ENCODE measurements around the gene RAD9B. TPM values are rescaled to one million over a fixed set of nuclear protein-coding genes. Genes with fewer than 3 reads are reported as not detected.

Gene RAD9B
- total and polyA plus RNA-seq, 10 of the 15 experiments (the other 5 are each of a cell fraction or from before 2014, with no cell fraction given): 0.54 to 2.0 (median 1.3) TPM

DNA sequence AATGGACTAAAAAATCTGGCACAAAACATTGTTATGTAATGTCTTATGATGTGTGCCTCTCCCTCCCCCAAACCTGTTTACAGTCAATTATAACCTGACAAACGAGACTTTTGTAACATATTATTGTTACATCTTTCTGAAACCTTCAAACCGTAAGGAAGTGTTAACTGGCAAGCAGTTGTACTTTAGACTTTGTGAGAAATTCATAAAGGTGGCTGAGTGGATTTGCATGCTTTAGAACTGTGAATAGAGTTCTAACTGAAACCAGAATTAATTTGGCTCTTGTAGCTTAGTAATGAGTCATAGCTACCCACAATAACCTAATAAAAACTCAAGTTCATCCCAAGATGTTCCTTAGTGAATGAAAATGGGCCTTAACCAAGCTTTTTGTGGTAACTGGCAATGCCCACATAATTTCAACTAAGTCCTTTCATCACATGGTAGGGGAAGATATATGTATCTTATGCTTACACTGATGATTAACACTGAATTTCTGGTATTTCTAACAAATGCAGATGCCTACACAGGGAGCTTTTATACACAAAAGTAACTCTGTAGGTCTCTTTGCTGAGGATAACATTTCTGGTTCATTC lies 29.7 kb downstream of the RAD9B start (continued):
- TF ChIP-seq, protein P1, sequence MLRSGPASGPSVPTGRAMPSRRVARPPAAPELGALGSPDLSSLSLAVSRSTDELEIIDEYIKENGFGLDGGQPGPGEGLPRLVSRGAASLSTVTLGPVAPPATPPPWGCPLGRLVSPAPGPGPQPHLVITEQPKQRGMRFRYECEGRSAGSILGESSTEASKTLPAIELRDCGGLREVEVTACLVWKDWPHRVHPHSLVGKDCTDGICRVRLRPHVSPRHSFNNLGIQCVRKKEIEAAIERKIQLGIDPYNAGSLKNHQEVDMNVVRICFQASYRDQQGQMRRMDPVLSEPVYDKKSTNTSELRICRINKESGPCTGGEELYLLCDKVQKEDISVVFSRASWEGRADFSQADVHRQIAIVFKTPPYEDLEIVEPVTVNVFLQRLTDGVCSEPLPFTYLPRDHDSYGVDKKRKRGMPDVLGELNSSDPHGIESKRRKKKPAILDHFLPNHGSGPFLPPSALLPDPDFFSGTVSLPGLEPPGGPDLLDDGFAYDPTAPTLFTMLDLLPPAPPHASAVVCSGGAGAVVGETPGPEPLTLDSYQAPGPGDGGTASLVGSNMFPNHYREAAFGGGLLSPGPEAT (IDR thresholded peaks at IDR 0.05; ENCODE audit: low read depth): peak; percentile 97
- TF ChIP-seq SUPT20H (IDR thresholded peaks at IDR 0.05; ENCODE audit: borderline replicate concordance, control insufficient read depth, low read depth, low read length) (no peak), NR2C2 (IDR thresholded peaks at IDR 0.05; ENCODE audit: borderline replicate concordance, control insufficient read depth, insufficient read length, low read depth) (no peak), LARP7 (IDR thresholded peaks at IDR 0.05) (no peak), ESRRA (IDR thresholded peaks at IDR 0.05; ENCODE audit: low read length) (no peak), RAD21 (IDR thresholded peaks at IDR 0.05; ENCODE audit: insufficient read depth, low read depth, low read length) (no peak), ATF7 (IDR thresholded peaks at IDR 0.05; ENCODE audit: low read depth) (peak; percentile 97), RAD51 (IDR thresholded peaks at IDR 0.05) (peak; percentile 75), MTA3 (IDR thresholded peaks at IDR 0.05; ENCODE audit: borderline replicate concordance, low read length) (peak; percentile 86), CHD4 (IDR thresholded peaks at IDR 0.05) (no peak), RELA (IDR thresholded peaks at IDR 0.05; ENCODE audit: borderline replicate concordance, partially characterized antibody) (peak; percentile 66)
- TF ChIP-seq, protein P2, sequence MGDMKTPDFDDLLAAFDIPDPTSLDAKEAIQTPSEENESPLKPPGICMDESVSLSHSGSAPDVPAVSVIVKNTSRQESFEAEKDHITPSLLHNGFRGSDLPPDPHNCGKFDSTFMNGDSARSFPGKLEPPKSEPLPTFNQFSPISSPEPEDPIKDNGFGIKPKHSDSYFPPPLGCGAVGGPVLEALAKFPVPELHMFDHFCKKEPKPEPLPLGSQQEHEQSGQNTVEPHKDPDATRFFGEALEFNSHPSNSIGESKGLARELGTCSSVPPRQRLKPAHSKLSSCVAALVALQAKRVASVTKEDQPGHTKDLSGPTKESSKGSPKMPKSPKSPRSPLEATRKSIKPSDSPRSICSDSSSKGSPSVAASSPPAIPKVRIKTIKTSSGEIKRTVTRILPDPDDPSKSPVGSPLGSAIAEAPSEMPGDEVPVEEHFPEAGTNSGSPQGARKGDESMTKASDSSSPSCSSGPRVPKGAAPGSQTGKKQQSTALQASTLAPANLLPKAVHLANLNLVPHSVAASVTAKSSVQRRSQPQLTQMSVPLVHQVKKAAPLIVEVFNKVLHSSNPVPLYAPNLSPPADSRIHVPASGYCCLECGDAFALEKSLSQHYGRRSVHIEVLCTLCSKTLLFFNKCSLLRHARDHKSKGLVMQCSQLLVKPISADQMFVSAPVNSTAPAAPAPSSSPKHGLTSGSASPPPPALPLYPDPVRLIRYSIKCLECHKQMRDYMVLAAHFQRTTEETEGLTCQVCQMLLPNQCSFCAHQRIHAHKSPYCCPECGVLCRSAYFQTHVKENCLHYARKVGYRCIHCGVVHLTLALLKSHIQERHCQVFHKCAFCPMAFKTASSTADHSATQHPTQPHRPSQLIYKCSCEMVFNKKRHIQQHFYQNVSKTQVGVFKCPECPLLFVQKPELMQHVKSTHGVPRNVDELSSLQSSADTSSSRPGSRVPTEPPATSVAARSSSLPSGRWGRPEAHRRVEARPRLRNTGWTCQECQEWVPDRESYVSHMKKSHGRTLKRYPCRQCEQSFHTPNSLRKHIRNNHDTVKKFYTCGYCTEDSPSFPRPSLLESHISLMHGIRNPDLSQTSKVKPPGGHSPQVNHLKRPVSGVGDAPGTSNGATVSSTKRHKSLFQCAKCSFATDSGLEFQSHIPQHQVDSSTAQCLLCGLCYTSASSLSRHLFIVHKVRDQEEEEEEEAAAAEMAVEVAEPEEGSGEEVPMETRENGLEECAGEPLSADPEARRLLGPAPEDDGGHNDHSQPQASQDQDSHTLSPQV (IDR thresholded peaks at IDR 0.05): 0 out of 2 replicates have a peak, but pooled peaks have one; percentile 71
- TF ChIP-seq, protein P3, sequence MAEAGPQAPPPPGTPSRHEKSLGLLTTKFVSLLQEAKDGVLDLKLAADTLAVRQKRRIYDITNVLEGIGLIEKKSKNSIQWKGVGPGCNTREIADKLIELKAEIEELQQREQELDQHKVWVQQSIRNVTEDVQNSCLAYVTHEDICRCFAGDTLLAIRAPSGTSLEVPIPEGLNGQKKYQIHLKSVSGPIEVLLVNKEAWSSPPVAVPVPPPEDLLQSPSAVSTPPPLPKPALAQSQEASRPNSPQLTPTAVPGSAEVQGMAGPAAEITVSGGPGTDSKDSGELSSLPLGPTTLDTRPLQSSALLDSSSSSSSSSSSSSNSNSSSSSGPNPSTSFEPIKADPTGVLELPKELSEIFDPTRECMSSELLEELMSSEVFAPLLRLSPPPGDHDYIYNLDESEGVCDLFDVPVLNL (IDR thresholded peaks at IDR 0.05; ENCODE audit: low read depth, low read length): no peak
- TF ChIP-seq, protein P4, sequence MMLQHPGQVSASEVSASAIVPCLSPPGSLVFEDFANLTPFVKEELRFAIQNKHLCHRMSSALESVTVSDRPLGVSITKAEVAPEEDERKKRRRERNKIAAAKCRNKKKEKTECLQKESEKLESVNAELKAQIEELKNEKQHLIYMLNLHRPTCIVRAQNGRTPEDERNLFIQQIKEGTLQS (IDR thresholded peaks at IDR 0.05; ENCODE audit: borderline replicate concordance, extremely low read depth, low read depth, low read length): no peak
- TF ChIP-seq, protein P5, sequence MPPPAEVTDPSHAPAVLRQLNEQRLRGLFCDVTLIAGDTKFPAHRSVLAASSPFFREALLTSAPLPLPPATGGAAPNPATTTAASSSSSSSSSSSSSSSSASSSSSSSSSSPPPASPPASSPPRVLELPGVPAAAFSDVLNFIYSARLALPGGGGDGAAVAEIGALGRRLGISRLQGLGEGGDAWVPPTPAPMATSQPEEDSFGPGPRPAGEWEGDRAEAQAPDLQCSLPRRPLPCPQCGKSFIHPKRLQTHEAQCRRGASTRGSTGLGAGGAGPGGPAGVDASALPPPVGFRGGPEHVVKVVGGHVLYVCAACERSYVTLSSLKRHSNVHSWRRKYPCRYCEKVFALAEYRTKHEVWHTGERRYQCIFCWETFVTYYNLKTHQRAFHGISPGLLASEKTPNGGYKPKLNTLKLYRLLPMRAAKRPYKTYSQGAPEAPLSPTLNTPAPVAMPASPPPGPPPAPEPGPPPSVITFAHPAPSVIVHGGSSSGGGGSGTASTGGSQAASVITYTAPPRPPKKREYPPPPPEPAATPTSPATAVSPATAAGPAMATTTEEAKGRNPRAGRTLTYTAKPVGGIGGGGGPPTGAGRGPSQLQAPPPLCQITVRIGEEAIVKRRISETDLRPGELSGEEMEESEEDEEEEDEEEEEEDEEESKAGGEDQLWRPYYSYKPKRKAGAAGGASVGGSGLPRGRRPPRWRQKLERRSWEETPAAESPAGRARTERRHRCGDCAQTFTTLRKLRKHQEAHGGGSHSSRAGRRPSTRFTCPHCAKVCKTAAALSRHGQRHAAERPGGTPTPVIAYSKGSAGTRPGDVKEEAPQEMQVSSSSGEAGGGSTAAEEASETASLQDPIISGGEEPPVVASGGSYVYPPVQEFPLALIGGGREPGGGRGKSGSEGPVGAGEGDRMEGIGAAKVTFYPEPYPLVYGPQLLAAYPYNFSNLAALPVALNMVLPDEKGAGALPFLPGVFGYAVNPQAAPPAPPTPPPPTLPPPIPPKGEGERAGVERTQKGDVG (CRISPR knock-in tag; IDR thresholded peaks at IDR 0.05): no peak
- TF ChIP-seq, protein P6, sequence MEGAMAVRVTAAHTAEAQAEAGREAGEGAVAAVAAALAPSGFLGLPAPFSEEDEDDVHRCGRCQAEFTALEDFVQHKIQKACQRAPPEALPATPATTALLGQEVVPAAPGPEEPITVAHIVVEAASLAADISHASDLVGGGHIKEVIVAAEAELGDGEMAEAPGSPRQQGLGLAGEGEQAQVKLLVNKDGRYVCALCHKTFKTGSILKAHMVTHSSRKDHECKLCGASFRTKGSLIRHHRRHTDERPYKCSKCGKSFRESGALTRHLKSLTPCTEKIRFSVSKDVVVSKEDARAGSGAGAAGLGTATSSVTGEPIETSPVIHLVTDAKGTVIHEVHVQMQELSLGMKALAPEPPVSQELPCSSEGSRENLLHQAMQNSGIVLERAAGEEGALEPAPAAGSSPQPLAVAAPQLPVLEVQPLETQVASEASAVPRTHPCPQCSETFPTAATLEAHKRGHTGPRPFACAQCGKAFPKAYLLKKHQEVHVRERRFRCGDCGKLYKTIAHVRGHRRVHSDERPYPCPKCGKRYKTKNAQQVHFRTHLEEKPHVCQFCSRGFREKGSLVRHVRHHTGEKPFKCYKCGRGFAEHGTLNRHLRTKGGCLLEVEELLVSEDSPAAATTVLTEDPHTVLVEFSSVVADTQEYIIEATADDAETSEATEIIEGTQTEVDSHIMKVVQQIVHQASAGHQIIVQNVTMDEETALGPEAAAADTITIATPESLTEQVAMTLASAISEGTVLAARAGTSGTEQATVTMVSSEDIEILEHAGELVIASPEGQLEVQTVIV (IDR thresholded peaks at IDR 0.05; ENCODE audit: borderline replicate concordance, partially characterized antibody): no peak
